HepG2 (cell line): ENCODE results near the gene SULT4A1. TPM values are rescaled to one million over a fixed set of nuclear protein-coding genes. Genes with fewer than 3 reads are reported as not detected.
A peak's percentile ranks its signal among the peaks of the same experiment; 100 is the strongest.

Source experiments
- ARNT2 ChIP-seq: sonication (generic); formaldehyde crosslinking; IDR thresholded peaks from 2 replicates; pipeline ENCODE4 v1.8.0; 2022; ENCODE audit warnings: mild to moderate bottlenecking, low read depth, missing genetic modification reagents, moderate library complexity
- BCL6 ChIP-seq: IDR thresholded peaks from 2 replicates; pipeline ENCODE4 v1.6.1; 2016; ENCODE audit warnings: missing genetic modification reagents, missing compliant biosample characterization
- BORCS8-MEF2B ChIP-seq: sonication (generic); formaldehyde crosslinking; IDR thresholded peaks from 2 replicates; pipeline ENCODE4 v1.8.0; 2022; ENCODE audit warnings: mild to moderate bottlenecking, missing genetic modification reagents
- CREB1 ChIP-seq, 2 experiments: fragments of 450-650 bp in 1 of 2; IDR thresholded peaks; 2 replicates each; pipeline ENCODE4 v1.6.1; 2016 to 2017; ENCODE audit warnings: control low read depth in 1 of 2, mild to moderate bottlenecking in 1 of 2, missing compliant biosample characterization in 1 of 2, missing genetic modification characterization in 1 of 2
- ERF ChIP-seq: IDR thresholded peaks from 2 replicates; pipeline ENCODE4 v1.6.1; 2018; ENCODE audit warnings: missing biosample characterization, missing genetic modification reagents
- GZF1 ChIP-seq: sonication (generic); formaldehyde crosslinking; IDR thresholded peaks from 2 replicates; pipeline ENCODE4 v1.5.1; 2020; ENCODE audit warnings: mild to moderate bottlenecking, missing genetic modification reagents
- HNRNPL ChIP-seq: fragments of 200-400 bp; formaldehyde crosslinking; IDR thresholded peaks from 2 replicates; pipeline ENCODE4 v1.6.1; 2017; ENCODE audit warnings: mild to moderate bottlenecking, low read depth, low read length
- MAFK ChIP-seq, 2 experiments: IDR thresholded peaks in 1 of 2; conservative IDR thresholded peaks in 1 of 2; 2 replicates each; pipeline ENCODE4 v1.6.1; 2011; ENCODE audit warnings: improper control_type of control experiment in 2 of 2, low read length in 2 of 2
- MATR3 ChIP-seq: sonication (generic); formaldehyde crosslinking; IDR thresholded peaks from 2 replicates; pipeline ENCODE4 v1.4.0; 2020; ENCODE audit warnings: missing genetic modification reagents
- NKX3-1 ChIP-seq: sonication (generic); formaldehyde crosslinking; IDR thresholded peaks from 2 replicates; pipeline ENCODE4 v1.5.0; 2020; ENCODE audit warnings: missing genetic modification reagents
- NR1H2 ChIP-seq: sonication (generic); formaldehyde crosslinking; IDR thresholded peaks from 2 replicates; pipeline ENCODE4 v1.8.1; 2022; ENCODE audit warnings: low read depth, missing genetic modification reagents, borderline replicate concordance
- PCBP2 ChIP-seq: fragments of 200-400 bp; formaldehyde crosslinking; optimal IDR thresholded peaks from 2 replicates; pipeline ENCODE3; 2018; ENCODE audit warnings: low read length, low read depth; ENCODE audit not compliant: poor library complexity, severe bottlenecking
- TAF15 ChIP-seq: fragments of 200-400 bp; formaldehyde crosslinking; IDR thresholded peaks from one replicate; pipeline ENCODE4 v1.6.1; 2018; ENCODE audit warnings: mild to moderate bottlenecking, low read depth, low read length; ENCODE audit not compliant: poor library complexity, severe bottlenecking
- WIZ ChIP-seq: sonication (generic); formaldehyde crosslinking; IDR thresholded peaks from 2 replicates; pipeline ENCODE4 v1.5.1; 2020; ENCODE audit warnings: mild to moderate bottlenecking, missing genetic modification reagents
- ZMYM4 ChIP-seq: sonication (generic); formaldehyde crosslinking; IDR thresholded peaks from 2 replicates; pipeline ENCODE4 v1.8.1; 2023; ENCODE audit warnings: mild to moderate bottlenecking, missing genetic modification reagents
- ZNF12 ChIP-seq: sonication (generic); formaldehyde crosslinking; IDR thresholded peaks from 2 replicates; pipeline ENCODE4 v1.5.0; 2020; ENCODE audit warnings: missing genetic modification reagents
- ZNF251 ChIP-seq: sonication (generic); formaldehyde crosslinking; IDR thresholded peaks from 2 replicates; pipeline ENCODE4 v1.9.0; 2021; ENCODE audit warnings: mild to moderate bottlenecking, missing genetic modification reagents
- ZNF343 ChIP-seq: sonication (generic); formaldehyde crosslinking; IDR thresholded peaks from 2 replicates; pipeline ENCODE4 v1.4.0; 2020; ENCODE audit warnings: mild to moderate bottlenecking, missing genetic modification reagents
- ZNF431 ChIP-seq: sonication (generic); formaldehyde crosslinking; IDR thresholded peaks from 2 replicates; pipeline ENCODE4 v1.9.0; 2022; ENCODE audit warnings: missing genetic modification reagents, low read depth, mild to moderate bottlenecking, borderline replicate concordance
- ZNF7 ChIP-seq: IDR thresholded peaks from 2 replicates; pipeline ENCODE4 v1.6.1; 2016; ENCODE audit warnings: missing biosample characterization, missing genetic modification reagents
- ZNF766 ChIP-seq: sonication (generic); formaldehyde crosslinking; IDR thresholded peaks from 2 replicates; pipeline ENCODE4 v1.5.0; 2020; ENCODE audit warnings: missing genetic modification reagents, borderline replicate concordance
- ZSCAN30 ChIP-seq: sonication (generic); formaldehyde crosslinking; IDR thresholded peaks from 2 replicates; pipeline ENCODE4 v1.5.0; 2020; ENCODE audit warnings: mild to moderate bottlenecking, missing genetic modification reagents
- polyA plus RNA-seq, 8 experiments: library from polyadenylated mRNA; depleted of rRNA in 3 of 8; stranded (reverse) in 7 of 8; unstranded in 1 of 8; fragments of >200 nt; fragmentation: Illumina TruSeq in 4 of 8; extraction: Trizol in 4 of 8; gene quantifications; 2 replicates each; pipeline versions ENCODE4 v1.2.1 to v1.2.3, GENCODE V29; 2011 to 2016; ENCODE audit warnings: low read depth in 4 of 8, missing spikeins in 1 of 8, mixed read lengths in 1 of 8; ENCODE audit not compliant: insufficient read depth in 1 of 8
- total RNA-seq, 5 experiments: library from RNA; depleted of rRNA; stranded (reverse); fragments of >200 nt; fragmentation: Illumina TruSeq; extraction: Trizol; gene quantifications; 2 replicates each; pipeline ENCODE4 v1.2.3, GENCODE V29; 2016; ENCODE audit warnings: low read depth in 1 of 5
- TF ChIP-seq, protein P1 (sequence below): sonication (generic); formaldehyde crosslinking; IDR thresholded peaks from 2 replicates; pipeline ENCODE4 v1.4.0; 2020; ENCODE audit warnings: missing genetic modification reagents
- TF ChIP-seq, protein P2 (sequence below): IDR thresholded peaks from 2 replicates; pipeline ENCODE4 v1.6.1; 2016; ENCODE audit warnings: low read depth, borderline replicate concordance
- TF ChIP-seq, protein P3 (sequence below): sonication (generic); formaldehyde crosslinking; IDR thresholded peaks from 2 replicates; pipeline ENCODE4 v1.8.0; 2022; ENCODE audit warnings: mild to moderate bottlenecking, missing genetic modification reagents, borderline replicate concordance

The SULT4A1 gene
- total and polyA plus RNA-seq, 2 of the 13 experiments (the other 11 are each of a cell fraction or from before 2014, with no cell fraction given): not detected

DNA sequence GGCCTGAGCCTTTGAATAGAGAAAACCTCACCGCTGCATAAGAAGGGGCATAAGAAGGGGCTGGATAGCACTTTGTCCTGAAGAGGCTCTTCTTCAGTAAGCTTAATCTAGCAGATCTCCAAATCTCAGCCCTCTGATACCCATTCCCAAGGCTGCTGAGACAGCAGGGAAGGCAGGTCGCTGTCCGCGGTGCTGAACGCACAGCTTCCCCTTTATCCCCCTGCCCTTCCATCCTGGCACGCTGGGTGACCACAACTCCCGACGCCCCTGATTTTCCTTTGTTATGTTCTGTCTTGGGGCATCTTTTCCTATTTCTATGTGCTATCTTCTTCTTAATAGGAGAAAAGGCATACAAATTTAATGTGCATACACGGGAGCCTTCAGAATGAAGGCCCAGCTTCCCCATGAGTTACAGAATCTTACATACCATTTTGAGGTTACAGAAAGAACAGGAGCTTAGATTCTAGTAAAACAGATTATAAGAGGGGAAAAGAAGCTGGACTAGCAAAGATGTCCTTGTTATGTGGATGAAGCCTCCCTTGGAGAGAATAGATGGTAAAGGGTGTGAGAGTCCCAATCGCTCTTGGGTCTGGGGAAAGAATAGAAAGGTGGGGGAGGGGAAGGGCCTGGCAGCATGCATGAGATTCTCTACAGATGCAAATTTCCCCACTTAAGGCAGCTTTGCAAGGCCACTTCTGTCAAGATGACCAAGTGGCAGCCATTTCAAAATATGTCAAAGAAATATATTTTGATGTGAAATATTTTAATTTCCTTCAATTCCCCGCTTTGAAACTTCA lies 5.7 kb upstream of the SULT4A1 start (continued):
- TF ChIP-seq ZMYM4 (CRISPR knock-in tag) (0 out of 2 replicates have a peak, but pooled peaks have one; percentile 25), NKX3-1 (CRISPR knock-in tag) (peak; percentile 88), ZSCAN30 (no peak), ZNF12 (CRISPR knock-in tag) (0 out of 2 replicates have a peak, but pooled peaks have one; percentile 39), TAF15 (no peak), PCBP2 (no peak), WIZ (CRISPR knock-in tag) (peak; percentile 90; the same call in 1 of the 2 replicates), ZNF431 (CRISPR knock-in tag) (peak; percentile 75; the same call in 1 of the 2 replicates), MAFK (conservative IDR thresholded peaks at IDR 0.05 in 1 of 2, IDR thresholded peaks at IDR 0.05 in 1 of 2; ENCODE audit: low read length in 2 of 2) (peak; percentile 59 to 63), BCL6 (CRISPR knock-in tag) (peak; percentile 28; the same call in 1 of the 2 replicates), GZF1 (CRISPR knock-in tag) (no peak), ZNF343 (CRISPR knock-in tag) (no peak), ARNT2 (0 out of 2 replicates have a peak, but pooled peaks have one; percentile 37), ZNF251 (no peak), ERF (CRISPR knock-in tag) (peak; percentile 79; the same call in 1 of the 2 replicates), MATR3 (no peak), CREB1 (IDR thresholded peaks at IDR 0.05) (no peak), CREB1 (CRISPR knock-in tag; IDR thresholded peaks at IDR 0.05) (no peak), BORCS8-MEF2B (CRISPR knock-in tag) (peak; percentile 80), HNRNPL (no peak), ZNF766 (CRISPR knock-in tag) (peak; percentile 52; the same call in 1 of the 2 replicates), NR1H2 (CRISPR knock-in tag) (no peak), ZNF7 (CRISPR knock-in tag) (no peak)
- TF ChIP-seq, protein P1, sequence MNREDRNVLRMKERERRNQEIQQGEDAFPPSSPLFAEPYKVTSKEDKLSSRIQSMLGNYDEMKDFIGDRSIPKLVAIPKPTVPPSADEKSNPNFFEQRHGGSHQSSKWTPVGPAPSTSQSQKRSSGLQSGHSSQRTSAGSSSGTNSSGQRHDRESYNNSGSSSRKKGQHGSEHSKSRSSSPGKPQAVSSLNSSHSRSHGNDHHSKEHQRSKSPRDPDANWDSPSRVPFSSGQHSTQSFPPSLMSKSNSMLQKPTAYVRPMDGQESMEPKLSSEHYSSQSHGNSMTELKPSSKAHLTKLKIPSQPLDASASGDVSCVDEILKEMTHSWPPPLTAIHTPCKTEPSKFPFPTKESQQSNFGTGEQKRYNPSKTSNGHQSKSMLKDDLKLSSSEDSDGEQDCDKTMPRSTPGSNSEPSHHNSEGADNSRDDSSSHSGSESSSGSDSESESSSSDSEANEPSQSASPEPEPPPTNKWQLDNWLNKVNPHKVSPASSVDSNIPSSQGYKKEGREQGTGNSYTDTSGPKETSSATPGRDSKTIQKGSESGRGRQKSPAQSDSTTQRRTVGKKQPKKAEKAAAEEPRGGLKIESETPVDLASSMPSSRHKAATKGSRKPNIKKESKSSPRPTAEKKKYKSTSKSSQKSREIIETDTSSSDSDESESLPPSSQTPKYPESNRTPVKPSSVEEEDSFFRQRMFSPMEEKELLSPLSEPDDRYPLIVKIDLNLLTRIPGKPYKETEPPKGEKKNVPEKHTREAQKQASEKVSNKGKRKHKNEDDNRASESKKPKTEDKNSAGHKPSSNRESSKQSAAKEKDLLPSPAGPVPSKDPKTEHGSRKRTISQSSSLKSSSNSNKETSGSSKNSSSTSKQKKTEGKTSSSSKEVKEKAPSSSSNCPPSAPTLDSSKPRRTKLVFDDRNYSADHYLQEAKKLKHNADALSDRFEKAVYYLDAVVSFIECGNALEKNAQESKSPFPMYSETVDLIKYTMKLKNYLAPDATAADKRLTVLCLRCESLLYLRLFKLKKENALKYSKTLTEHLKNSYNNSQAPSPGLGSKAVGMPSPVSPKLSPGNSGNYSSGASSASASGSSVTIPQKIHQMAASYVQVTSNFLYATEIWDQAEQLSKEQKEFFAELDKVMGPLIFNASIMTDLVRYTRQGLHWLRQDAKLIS (CRISPR knock-in tag): no peak
- TF ChIP-seq, protein P2, sequence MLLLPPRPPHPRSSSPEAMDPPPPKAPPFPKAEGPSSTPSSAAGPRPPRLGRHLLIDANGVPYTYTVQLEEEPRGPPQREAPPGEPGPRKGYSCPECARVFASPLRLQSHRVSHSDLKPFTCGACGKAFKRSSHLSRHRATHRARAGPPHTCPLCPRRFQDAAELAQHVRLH (CRISPR knock-in tag): no peak
- TF ChIP-seq, protein P3, sequence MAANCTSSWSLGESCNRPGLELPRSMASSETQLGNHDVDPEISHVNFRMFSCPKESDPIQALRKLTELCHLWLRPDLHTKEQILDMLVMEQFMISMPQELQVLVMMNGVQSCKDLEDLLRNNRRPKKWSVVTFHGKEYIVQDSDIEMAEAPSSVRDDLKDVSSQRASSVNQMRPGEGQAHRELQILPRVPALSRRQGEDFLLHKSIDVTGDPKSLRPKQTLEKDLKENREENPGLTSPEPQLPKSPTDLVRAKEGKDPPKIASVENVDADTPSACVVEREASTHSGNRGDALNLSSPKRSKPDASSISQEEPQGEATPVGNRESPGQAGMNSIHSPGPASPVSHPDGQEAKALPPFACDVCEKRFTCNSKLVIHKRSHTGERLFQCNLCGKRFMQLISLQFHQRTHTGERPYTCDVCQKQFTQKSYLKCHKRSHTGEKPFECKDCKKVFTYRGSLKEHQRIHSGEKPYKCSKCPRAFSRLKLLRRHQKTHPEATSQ (CRISPR knock-in tag): no peak
